Keratinocyte (primary cell): Measurements from ENCODE around the gene ABI2. TPM values are rescaled to one million over a fixed set of nuclear protein-coding genes. Genes with fewer than 3 reads are reported as not detected.

Experiments used
- DNase-seq: peaks from one replicate; pipeline ENCODE4 v3.0.0-alpha.2; 2011; ENCODE audit warnings: low read depth, missing footprints, low spot score
- FAIRE-seq: peaks from 2 replicates; lab custom pipeline; 2011; peaks lifted over from hg19 to GRCh38; lab: Jason Lieb, UNC
- H2AFZ ChIP-seq: 2 replicates; pipeline ENCODE4 v1.6.0; 2012; ENCODE audit warnings: low read length, control low read depth, inconsistent platforms; ENCODE audit not compliant: control insufficient read depth
- H3K27ac ChIP-seq: 2 replicates; pipeline ENCODE4 v1.5.1; 2011; ENCODE audit warnings: low read length; ENCODE audit not compliant: control insufficient read depth, insufficient read depth
- H3K27me3 ChIP-seq: 3 replicates; pipeline ENCODE4 v1.6.0; 2011; ENCODE audit warnings: low read length; ENCODE audit not compliant: control insufficient read depth, insufficient read depth; ENCODE audit errors: extremely low read depth
- H3K36me3 ChIP-seq, 2 experiments: 2 replicates in 1 of 2; 3 replicates in 1 of 2; pipeline ENCODE4 v1.5.1; 2011; ENCODE audit warnings: low read length in 2 of 2, mild to moderate bottlenecking in 1 of 2; ENCODE audit not compliant: control insufficient read depth in 2 of 2, insufficient read depth in 2 of 2; ENCODE audit errors: extremely low read depth in 1 of 2
- H3K4me1 ChIP-seq: 3 replicates; pipeline ENCODE4 v1.5.1; 2011; ENCODE audit warnings: low read length; ENCODE audit not compliant: control insufficient read depth, insufficient read depth; ENCODE audit errors: extremely low read depth
- H3K4me2 ChIP-seq: 3 replicates; pipeline ENCODE4 v1.6.0; 2011; ENCODE audit warnings: low read depth, low read length; ENCODE audit not compliant: control insufficient read depth, insufficient read depth; ENCODE audit errors: extremely low read depth
- H3K4me3 ChIP-seq, 3 experiments: fragments of 200-600 bp in 1 of 3; sonication (generic) in 1 of 3; 2 replicates in 2 of 3; 3 replicates in 1 of 3; pipeline ENCODE4 v1.5.1; 2011 to 2016; ENCODE audit warnings: low read length in 3 of 3, mild to moderate bottlenecking in 3 of 3, control low read depth in 2 of 3, inconsistent platforms in 1 of 3, low read depth in 1 of 3, mixed read lengths in 1 of 3, mixed run types in 1 of 3, moderate library complexity in 1 of 3; ENCODE audit not compliant: control insufficient read depth in 2 of 3, insufficient read depth in 2 of 3; ENCODE audit errors: extremely low read depth in 1 of 3
- H3K79me2 ChIP-seq: 2 replicates; pipeline ENCODE4 v1.6.0; 2012; ENCODE audit warnings: low read length; ENCODE audit not compliant: control insufficient read depth, insufficient read depth
- H3K9ac ChIP-seq: 3 replicates; pipeline ENCODE4 v1.6.0; 2011; ENCODE audit warnings: low read length; ENCODE audit not compliant: control insufficient read depth, insufficient read depth; ENCODE audit errors: extremely low read depth
- H3K9me1 ChIP-seq: 3 replicates; pipeline ENCODE4 v1.6.0; 2011; ENCODE audit warnings: low read length; ENCODE audit not compliant: control insufficient read depth, insufficient read depth; ENCODE audit errors: extremely low read depth
- H3K9me3 ChIP-seq: 2 replicates; pipeline ENCODE4 v1.5.1; 2012; ENCODE audit warnings: low read depth, low read length; ENCODE audit not compliant: control insufficient read depth
- H4K20me1 ChIP-seq: 3 replicates; pipeline ENCODE4 v1.6.0; 2011; ENCODE audit warnings: low read length; ENCODE audit not compliant: control insufficient read depth, insufficient read depth; ENCODE audit errors: extremely low read depth
- EZH2 ChIP-seq: IDR thresholded peaks from one replicate; pipeline ENCODE4 v1.6.1; 2012; ENCODE audit warnings: inconsistent platforms, mild to moderate bottlenecking, low read length, moderate library complexity
- dilution Hi-C: fragments of 300-500 bp; cut with MboI; formaldehyde crosslinking; loops from one replicate; pipeline ENCODE4 v1.7.0; 2020; ENCODE audit warnings: low sequenced_read_pairs; ENCODE audit not compliant: extremely low pct_ligation_motif_present
- polyA plus RNA-seq, 5 experiments: library from polyadenylated mRNA; depleted of rRNA in 3 of 5; stranded (reverse) in 3 of 5; stranded (forward) in 1 of 5; unstranded in 1 of 5; fragments of >200 nt; gene quantifications; 1 replicate in 1 of 5; 2 replicates in 3 of 5; 3 replicates in 1 of 5; pipeline versions ENCODE4 v1.2.1 to v1.2.3, GENCODE V29; 2011 to 2012; ENCODE audit warnings: missing spikeins in 2 of 5, low read depth in 1 of 5, low replicate concordance in 1 of 5
- TF ChIP-seq, protein P1 (sequence below), 3 experiments: IDR thresholded peaks in 1 of 3; conservative IDR thresholded peaks in 1 of 3; optimal IDR thresholded peaks in 1 of 3; 2 replicates in 2 of 3; 3 replicates in 1 of 3; pipeline versions ENCODE3 to v1.5.1; 2011; ENCODE audit warnings: low read length in 3 of 3, mild to moderate bottlenecking in 3 of 3, moderate library complexity in 2 of 3, control low read depth in 1 of 3, inconsistent platforms in 1 of 3; ENCODE audit not compliant: insufficient read depth in 2 of 3; ENCODE audit errors: extremely low read depth in 1 of 3

Gene ABI2
- polyA plus RNA-seq, 1 donor (not counting 4 experiments of a cell fraction or from before 2014, with no cell fraction given): 12.9 TPM

DNA sequence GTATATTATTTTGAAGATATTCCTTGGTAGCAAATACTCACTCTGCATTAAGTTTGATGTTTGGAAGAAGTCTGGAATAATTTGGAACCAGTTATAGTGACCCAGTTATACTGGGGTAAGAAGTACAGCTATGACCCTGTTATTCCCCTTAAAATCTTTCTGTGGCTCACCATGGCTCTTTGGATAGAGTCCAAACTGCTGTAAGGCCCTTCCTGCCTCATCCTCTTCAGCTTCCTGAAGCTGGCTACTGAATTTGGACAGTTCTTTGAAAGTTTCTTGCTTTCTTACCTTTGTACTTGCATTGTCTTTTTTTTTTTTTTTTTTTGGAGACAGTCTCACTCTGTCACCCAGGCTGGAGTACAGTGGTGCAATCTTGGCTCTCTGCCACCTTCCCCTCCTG is 85.6 kb downstream of the ABI2 start:
- H3K4me2 ChIP-seq: no peak overlapping the region
- no peaks in the 10 kb centered on the region for H3K79me2 ChIP-seq
- H3K4me3 ChIP-seq: no peak overlapping the region
- DNase-seq: no peak
- no peaks in the 10 kb centered on the region for H3K27me3 ChIP-seq
- no peak for TF ChIP-seq EZH2
- TF ChIP-seq, protein P1, sequence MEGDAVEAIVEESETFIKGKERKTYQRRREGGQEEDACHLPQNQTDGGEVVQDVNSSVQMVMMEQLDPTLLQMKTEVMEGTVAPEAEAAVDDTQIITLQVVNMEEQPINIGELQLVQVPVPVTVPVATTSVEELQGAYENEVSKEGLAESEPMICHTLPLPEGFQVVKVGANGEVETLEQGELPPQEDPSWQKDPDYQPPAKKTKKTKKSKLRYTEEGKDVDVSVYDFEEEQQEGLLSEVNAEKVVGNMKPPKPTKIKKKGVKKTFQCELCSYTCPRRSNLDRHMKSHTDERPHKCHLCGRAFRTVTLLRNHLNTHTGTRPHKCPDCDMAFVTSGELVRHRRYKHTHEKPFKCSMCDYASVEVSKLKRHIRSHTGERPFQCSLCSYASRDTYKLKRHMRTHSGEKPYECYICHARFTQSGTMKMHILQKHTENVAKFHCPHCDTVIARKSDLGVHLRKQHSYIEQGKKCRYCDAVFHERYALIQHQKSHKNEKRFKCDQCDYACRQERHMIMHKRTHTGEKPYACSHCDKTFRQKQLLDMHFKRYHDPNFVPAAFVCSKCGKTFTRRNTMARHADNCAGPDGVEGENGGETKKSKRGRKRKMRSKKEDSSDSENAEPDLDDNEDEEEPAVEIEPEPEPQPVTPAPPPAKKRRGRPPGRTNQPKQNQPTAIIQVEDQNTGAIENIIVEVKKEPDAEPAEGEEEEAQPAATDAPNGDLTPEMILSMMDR (optimal IDR thresholded peaks at IDR 0.05 in 1 of 3, IDR thresholded peaks at IDR 0.05 in 1 of 3, conservative IDR thresholded peaks at IDR 0.05 in 1 of 3; ENCODE audit: extremely low read depth in 1 of 3, insufficient read depth in 2 of 3, low read length in 3 of 3): no peak
- H3K36me3 ChIP-seq: peaks cover 0 to 3% of the 10 kb centered on the region in 2 experiments
- H3K9me3 ChIP-seq: no peaks in the 10 kb centered on the region
- no peak for FAIRE-seq
- H3K9ac ChIP-seq: no peak overlapping the region
- no peak overlapping the region for H2AFZ ChIP-seq
- dilution Hi-C loops: no loop called here
- H3K27ac ChIP-seq: no peak overlapping the region
- no peaks in the 10 kb centered on the region for H4K20me1 ChIP-seq
- no peaks in the 10 kb centered on the region for H3K4me1 ChIP-seq
- H3K9me1 ChIP-seq: no peaks in the 10 kb centered on the region

DNA sequence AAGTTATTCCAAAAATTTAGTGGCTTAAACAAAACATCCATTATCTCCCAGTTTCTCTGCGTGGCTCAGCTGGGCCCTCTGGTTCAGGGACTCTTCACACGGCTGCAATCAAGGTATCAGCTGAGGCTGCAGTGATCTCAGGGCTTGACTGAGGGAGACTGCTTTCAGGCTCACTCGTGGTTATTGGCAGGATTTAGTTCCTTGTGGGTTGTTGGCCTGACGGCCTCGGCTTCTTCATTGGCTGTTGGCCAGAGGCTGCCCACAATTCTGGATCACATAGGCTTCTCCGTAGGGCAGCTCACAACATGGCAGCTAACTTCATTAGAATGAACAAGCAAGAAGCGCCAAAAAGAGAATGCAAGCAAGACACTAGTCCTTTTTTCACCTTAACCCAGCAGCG is 90.1 kb downstream of the ABI2 start:
- H3K27me3 ChIP-seq: no peaks in the 10 kb centered on the region

More for the DNA sequence above, 90.1 kb downstream of the ABI2 start:
- Histone ChIP-seq H3K36me3 (peaks cover 1 to 3% of the 10 kb centered on the region in 2 experiments), H3K27ac (no peak overlapping the region), H3K4me3 (no peak overlapping the region), H3K4me1 (no peaks in the 10 kb centered on the region), H3K9ac (no peak overlapping the region), H3K4me2 (no peak overlapping the region), H2AFZ (no peak overlapping the region), H3K79me2 (no peaks in the 10 kb centered on the region), H3K9me3 (no peaks in the 10 kb centered on the region), H4K20me1 (no peaks in the 10 kb centered on the region), H3K9me1 (no peaks in the 10 kb centered on the region)
- dilution Hi-C loops: no loop called here
- FAIRE-seq: no peak
- no peak for DNase-seq
- TF ChIP-seq, protein P1 (optimal IDR thresholded peaks at IDR 0.05 in 1 of 3, IDR thresholded peaks at IDR 0.05 in 1 of 3, conservative IDR thresholded peaks at IDR 0.05 in 1 of 3; ENCODE audit: extremely low read depth in 1 of 3, insufficient read depth in 2 of 3, low read length in 3 of 3): no peak
- TF ChIP-seq EZH2: no peak
